Tibial nerve (tissue), 4 donors: ENCODE data around the gene CDH5. TPM values are rescaled to one million over a fixed set of nuclear protein-coding genes. Genes with fewer than 3 reads are reported as not detected.

ENCODE experiments used
- DNase-seq, 2 donors: peaks; one replicate each; pipeline ENCODE4 v3.0.0-alpha.2; 2019; ENCODE audit warnings: low spot score in 2 of 2
- H3K27ac ChIP-seq, 4 donors: fragments of 200-600 bp; sonication (generic) in 3 of 4; one replicate each; pipeline ENCODE4 v1.5.1; 2017 to 2019; ENCODE audit warnings: mild to moderate bottlenecking in 1 of 4
- H3K27me3 ChIP-seq, 2 donors: fragments of 200-600 bp; sonication (generic) in 1 of 2; one replicate each; pipeline versions ENCODE4 v1.5.1 to v1.6.0; 2017 to 2019
- H3K36me3 ChIP-seq, 3 donors: fragments of 200-600 bp; sonication (generic); one replicate each; pipeline ENCODE4 v1.5.1; 2018 to 2019
- H3K4me1 ChIP-seq, 4 donors: fragments of 200-600 bp; sonication (generic) in 3 of 4; one replicate each; pipeline ENCODE4 v1.5.1; 2017 to 2019
- H3K4me3 ChIP-seq, 4 donors: fragments of 200-600 bp; sonication (generic) in 3 of 4; one replicate each; pipeline ENCODE4 v1.5.1; 2017 to 2019; ENCODE audit warnings: mild to moderate bottlenecking in 1 of 4, moderate library complexity in 1 of 4
- H3K9me3 ChIP-seq, 4 donors: fragments of 200-600 bp; sonication (generic) in 3 of 4; one replicate each; pipeline ENCODE4 v1.5.1; 2017 to 2019
- CTCF ChIP-seq, 5 experiments: fragments of 200-600 bp in 3 of 5; fragments of 450-650 bp in 2 of 5; sonication (generic) in 3 of 5; IDR thresholded peaks; one replicate each; pipeline ENCODE4 v1.5.1; 2016 to 2019; ENCODE audit warnings: antibody characterized with exemption in 5 of 5, mild to moderate bottlenecking in 3 of 5, moderate library complexity in 2 of 5
- EP300 ChIP-seq, 2 donors: sonication (generic); formaldehyde crosslinking; IDR thresholded peaks; one replicate each; pipeline ENCODE4 v1.6.1; 2017; ENCODE audit warnings: antibody characterized with exemption in 2 of 2, mild to moderate bottlenecking in 1 of 2
- POLR2A ChIP-seq, 2 donors: fragments of 450-650 bp; IDR thresholded peaks; one replicate each; pipeline ENCODE4 v1.6.1; 2017; ENCODE audit warnings: antibody characterized with exemption in 2 of 2, mild to moderate bottlenecking in 2 of 2, moderate library complexity in 2 of 2
- WGBS, 2 donors: methylation state at CpG; one replicate each; pipeline ENCODE4 v1.1.5; 2018; 5-methylcytosine and 5-hydroxymethylcytosine counted together
- total RNA-seq, 4 donors: library from RNA; depleted of rRNA; stranded (reverse); fragments of >200 nt; gene quantifications; one replicate each; pipeline ENCODE4 v1.1.0, GENCODE V29; 2016

Gene CDH5
- total RNA-seq, 4 donors from 2014 or later: 47.3 to 79.3 (median 67.0) TPM

DNA sequence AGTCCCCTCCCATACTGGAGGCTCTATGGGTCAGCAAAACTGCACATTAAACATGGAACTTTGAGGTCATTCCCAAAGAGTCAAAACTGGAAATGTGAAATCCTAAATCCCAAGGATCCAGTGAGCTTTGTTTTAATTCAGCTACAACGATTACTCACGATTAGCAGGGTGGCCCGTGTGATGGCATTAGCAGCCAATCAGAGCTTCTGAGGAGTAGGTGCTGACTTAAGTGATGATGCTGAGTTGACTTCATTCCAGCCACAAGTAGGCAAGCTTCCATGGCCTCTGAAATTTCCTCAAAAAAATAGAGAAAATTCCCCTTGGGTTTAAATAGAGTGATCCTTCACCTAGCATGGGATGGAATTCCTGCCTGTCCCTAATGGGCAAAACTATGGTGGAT lies 32.5 kb downstream of the CDH5 start:
- TF ChIP-seq POLR2A (IDR thresholded peaks at IDR 0.05) (no peak), EP300 (IDR thresholded peaks at IDR 0.05) (no peak), CTCF (IDR thresholded peaks at IDR 0.05) (no peak)
- Histone ChIP-seq H3K27ac (no peak overlapping the region), H3K36me3 (peaks cover 0 to 20% (median 0%) of the 10 kb centered on the region in 3 donors), H3K4me3 (no peak overlapping the region), H3K4me1 (peaks cover 0 to 19% (median 0%) of the 10 kb centered on the region in 4 donors), H3K27me3 (no peaks in the 10 kb centered on the region), H3K9me3 (no peaks in the 10 kb centered on the region)
- WGBS, 2 donors: 65 to 71% methylated on average over 3 of the region's 3 CpGs
- DNase-seq: no peak

GRCh38 chr16:66399930-66400329 lies 33.4 kb downstream of the CDH5 start:
- 21 to 31% methylated on average over 3 of the region's 3 CpGs for WGBS, 2 donors
- peaks cover 0 to 19% (median 0%) of the 10 kb centered on the region in 4 donors for H3K4me1 ChIP-seq
- peaks cover 0 to under 1% (median 0%) of the 10 kb centered on the region in 4 donors for H3K9me3 ChIP-seq
- TF ChIP-seq EP300 (IDR thresholded peaks at IDR 0.05): no peak
- TF ChIP-seq CTCF (IDR thresholded peaks at IDR 0.05): no peak
- no peak for TF ChIP-seq POLR2A (IDR thresholded peaks at IDR 0.05)
- H3K27me3 ChIP-seq: no peaks in the 10 kb centered on the region
- DNase-seq: no peak
- peaks cover 0 to 27% (median 0%) of the 10 kb centered on the region in 3 donors for H3K36me3 ChIP-seq
- H3K27ac ChIP-seq: no peak overlapping the region
- no peak overlapping the region for H3K4me3 ChIP-seq

DNA sequence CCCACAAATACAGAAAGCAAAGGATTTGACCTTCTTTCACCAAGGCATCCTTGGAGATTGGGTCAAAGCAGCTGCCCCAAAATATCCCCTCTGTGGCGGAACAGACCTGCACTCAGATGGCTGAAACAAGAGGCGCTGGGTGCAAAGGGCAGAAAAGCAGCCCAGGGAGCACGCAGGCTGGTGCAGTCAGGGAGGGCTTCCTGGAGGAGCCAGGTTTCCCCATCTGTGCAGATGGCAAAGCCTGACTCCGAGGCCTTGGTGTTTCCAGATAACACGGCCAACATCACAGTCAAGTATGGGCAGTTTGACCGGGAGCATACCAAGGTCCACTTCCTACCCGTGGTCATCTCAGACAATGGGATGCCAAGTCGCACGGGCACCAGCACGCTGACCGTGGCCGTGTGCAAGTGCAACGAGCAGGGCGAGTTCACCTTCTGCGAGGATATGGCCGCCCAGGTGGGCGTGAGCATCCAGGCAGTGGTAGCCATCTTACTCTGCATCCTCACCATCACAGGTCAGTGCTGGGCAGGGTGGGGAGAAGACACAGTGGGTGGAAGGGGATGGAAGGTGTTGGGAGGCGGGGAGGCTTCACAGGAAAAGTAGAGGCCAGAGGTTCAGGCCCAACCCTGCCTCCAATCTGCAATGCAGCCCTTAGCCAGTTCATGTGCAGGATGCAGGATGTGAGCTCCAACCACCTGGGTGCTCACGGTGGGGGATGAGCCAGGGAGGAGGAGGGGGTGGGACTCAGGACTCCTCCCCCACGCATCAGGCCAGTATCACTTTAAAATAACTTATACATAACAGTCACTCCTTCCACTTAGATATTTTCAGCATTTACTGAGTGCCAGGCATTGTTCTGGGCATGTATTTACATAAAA lies 34.3 kb downstream of the CDH5 start:
- WGBS, 2 donors: 80 to 86% methylated on average over 13 to 20 of the region's 20 CpGs
- Histone ChIP-seq H3K27me3 (no peaks in the 10 kb centered on the region), H3K36me3 (peaks cover 0 to 28% (median 0%) of the 10 kb centered on the region in 3 donors), H3K9me3 (peaks cover 0 to 3% (median 0%) of the 10 kb centered on the region in 4 donors), H3K27ac (no peak overlapping the region), H3K4me3 (no peak overlapping the region), H3K4me1 (peaks cover 0 to 19% (median 0%) of the 10 kb centered on the region in 4 donors)
- no peak for TF ChIP-seq CTCF (IDR thresholded peaks at IDR 0.05)
- no peak for TF ChIP-seq EP300 (IDR thresholded peaks at IDR 0.05)
- no peak for DNase-seq

DNA sequence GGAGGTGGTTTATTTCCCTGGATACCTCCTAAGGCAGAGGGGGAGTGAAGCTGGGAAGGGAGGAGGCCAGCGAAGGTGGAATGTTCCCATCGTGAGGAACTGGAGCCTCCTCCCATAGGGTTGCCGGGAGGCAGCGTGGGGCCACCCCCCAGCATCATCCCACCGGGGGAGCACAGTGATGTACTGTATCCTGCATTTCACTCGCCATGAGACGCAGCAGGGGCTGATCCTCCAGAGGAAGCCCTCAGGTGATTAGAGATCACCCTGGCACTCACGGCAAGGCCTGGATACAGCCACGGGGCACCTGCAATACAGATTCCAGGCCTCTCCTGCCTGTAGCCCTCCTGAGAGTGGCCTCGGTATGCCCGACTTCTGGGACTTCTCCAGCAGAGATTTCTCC lies 35.1 kb downstream of the CDH5 start:
- no peak for DNase-seq
- Histone ChIP-seq H3K4me1 (peaks cover 0 to 19% (median under 1%) of the 10 kb centered on the region in 4 donors), H3K27me3 (no peaks in the 10 kb centered on the region), H3K4me3 (no peak overlapping the region), H3K27ac (peak overlapping the region in 1 of 4 donors; percentile 9), H3K36me3 (peaks cover 0 to 28% (median 0%) of the 10 kb centered on the region in 3 donors), H3K9me3 (peaks cover 0 to 3% (median 0%) of the 10 kb centered on the region in 4 donors)
- 78 to 79% methylated on average over 11 of the region's 11 CpGs for WGBS, 2 donors
- TF ChIP-seq CTCF (IDR thresholded peaks at IDR 0.05) (no peak), EP300 (IDR thresholded peaks at IDR 0.05) (no peak), POLR2A (IDR thresholded peaks at IDR 0.05) (no peak)

GRCh38 chr16:66402166-66402565 lies 35.7 kb downstream of the CDH5 start:
- peaks cover 0 to 3% (median 0%) of the 10 kb centered on the region in 4 donors for H3K9me3 ChIP-seq
- WGBS, 2 donors: 61 to 64% methylated on average over 10 to 11 of the region's 12 CpGs
- peaks cover 0 to 28% (median 0%) of the 10 kb centered on the region in 3 donors for H3K36me3 ChIP-seq
- H3K27ac ChIP-seq: no peak overlapping the region
- H3K27me3 ChIP-seq: no peaks in the 10 kb centered on the region
- H3K4me1 ChIP-seq: peaks cover 0 to 25% (median 3%) of the 10 kb centered on the region in 4 donors
- no peak overlapping the region for H3K4me3 ChIP-seq
- no peak for DNase-seq
- TF ChIP-seq POLR2A (IDR thresholded peaks at IDR 0.05): no peak
- no peak for TF ChIP-seq EP300 (IDR thresholded peaks at IDR 0.05)
- no peak for TF ChIP-seq CTCF (IDR thresholded peaks at IDR 0.05)
